ENCODE measurements around the gene GAPT. TPM values are rescaled to one million over a fixed set of nuclear protein-coding genes. Genes with fewer than 3 reads are reported as not detected.

Gene GAPT
- total and polyA plus RNA-seq, 2 donors (not counting 3 experiments of a cell fraction or from before 2014, with no cell fraction given), result not detected

GRCh38 chr5:58455480-58455879 is 35.8 kb upstream of the GAPT start:
- BruUV-seq (replicated peaks), result no TSS peak
- intact Hi-C loops (cut with micrococcal nuclease), result loop anchor here (5.0 kb wide), 1 partner anchor 138 kb away; no protein-coding TSS in a partner anchor
- no peaks in the 10 kb centered on the region for H3K9me1 ChIP-seq (replicated peaks; ENCODE audit: control insufficient read depth, extremely low read depth, insufficient read depth, low read length)
- no peaks in the 10 kb centered on the region for H3K27me3 ChIP-seq (ENCODE audit: control insufficient read depth in 2 of 2, insufficient read depth in 2 of 2, low read length in 2 of 2)
- H3K4me2 ChIP-seq (ENCODE audit: insufficient read depth, low read length), result peak overlapping the region; percentile 95
- peak overlapping the region in 2 of 3 experiments; percentile 92 to 94 for H3K4me3 ChIP-seq (replicated peaks in 1 of 3; ENCODE audit: insufficient read depth in 1 of 3, low read depth in 1 of 3, low read length in 3 of 3)
- DNase-seq (ENCODE audit: low read depth, low spot score) (peak; percentile 15), FAIRE-seq (no peak)
- peaks cover 14% of the 10 kb centered on the region for H4K20me1 ChIP-seq (replicated peaks; ENCODE audit: control insufficient read depth, extremely low read depth, insufficient read depth, low read length)
- H3K27ac ChIP-seq (ENCODE audit: insufficient read depth, low read depth, low read length), result no peak overlapping the region
- ChIA-PET CTCF (interaction anchor here (1.2 to 2.8 kb wide), 5 partner anchors 196 to 956 kb away, joined by 3 to 31 read pairs (median 6); no protein-coding TSS in a partner anchor), POLR2A (interaction anchor here (1.2 to 2.5 kb wide), 2 partner anchors 614 to 677 kb away, joined by 4 to 12 read pairs; no protein-coding TSS in a partner anchor)
- dilution Hi-C loops (cut with MboI; ENCODE audit: extremely low pct_ligation_motif_present, low sequenced_read_pairs), result loop anchor here (25.0 kb wide), 2 partner anchors 668 to 968 kb away; partner anchors contain the start of gene ACTBL2
- peaks cover 56% of the 10 kb centered on the region for H3K79me2 ChIP-seq (ENCODE audit: control insufficient read depth, insufficient read depth, low read length)
- H3K9ac ChIP-seq (replicated peaks; ENCODE audit: extremely low read depth, insufficient read depth, low read length), result peak overlapping the region; percentile 98
- H2AFZ ChIP-seq (ENCODE audit: low read depth, low read length), result no peak overlapping the region
- H3K9me3 ChIP-seq (replicated peaks; ENCODE audit: control insufficient read depth, insufficient read depth, low read length), result no peaks in the 10 kb centered on the region
- H3K4me1 ChIP-seq (ENCODE audit: control insufficient read depth, extremely low read depth, insufficient read depth, low read length), result peaks cover 32% of the 10 kb centered on the region
- H3K36me3 ChIP-seq (ENCODE audit: control insufficient read depth in 2 of 2, extremely low read depth in 1 of 2, insufficient read depth in 2 of 2, low read length in 2 of 2), result peaks cover 30 to 47% of the 10 kb centered on the region in 2 experiments
- TF ChIP-seq FOS (IDR thresholded peaks at IDR 0.05; ENCODE audit: borderline replicate concordance, insufficient read depth, low read length) (no peak), GATA2 (IDR thresholded peaks at IDR 0.05; ENCODE audit: insufficient read depth, insufficient read length, low read depth, low read length) (no peak), POLR2AphosphoS5 (IDR thresholded peaks at IDR 0.05; ENCODE audit: insufficient read depth, low read depth, low read length) (no peak), MYC (IDR thresholded peaks at IDR 0.05; ENCODE audit: low read depth, low read length) (no peak), POLR2A (IDR thresholded peaks at IDR 0.05; ENCODE audit: low read depth, low read length) (peak; percentile 71), EZH2 (IDR thresholded peaks at IDR 0.05; ENCODE audit: borderline replicate concordance, low read depth, low read length, severe bottlenecking) (no peak)

DNA sequence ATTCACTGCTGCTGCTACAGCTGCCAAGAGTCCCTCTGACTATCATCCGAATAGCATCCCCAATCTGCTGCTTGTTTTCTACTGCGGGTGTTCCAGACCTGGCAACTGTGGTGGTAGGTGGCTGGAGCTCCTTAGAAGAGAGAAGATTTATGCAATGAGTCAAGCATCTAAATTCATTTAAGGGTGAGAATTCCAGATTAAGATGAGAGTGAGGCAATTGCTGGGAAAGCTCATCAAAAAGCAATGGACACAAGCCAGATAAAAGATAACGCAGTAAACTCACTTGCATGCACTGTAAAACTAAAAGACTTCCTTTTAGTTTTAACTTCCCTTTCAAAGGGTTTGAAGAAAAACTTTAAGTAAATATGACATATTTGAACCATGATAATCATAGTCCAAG is 35.2 kb upstream of the GAPT start:
- Histone ChIP-seq H3K9ac (replicated peaks; ENCODE audit: extremely low read depth, insufficient read depth, low read length) (peak overlapping the region; percentile 98), H3K9me1 (replicated peaks; ENCODE audit: control insufficient read depth, extremely low read depth, insufficient read depth, low read length) (no peaks in the 10 kb centered on the region), H3K9me3 (replicated peaks; ENCODE audit: control insufficient read depth, insufficient read depth, low read length) (no peaks in the 10 kb centered on the region), H3K79me2 (ENCODE audit: control insufficient read depth, insufficient read depth, low read length) (peaks cover 56% of the 10 kb centered on the region), H3K4me2 (ENCODE audit: insufficient read depth, low read length) (peak overlapping the region; percentile 95), H3K4me1 (ENCODE audit: control insufficient read depth, extremely low read depth, insufficient read depth, low read length) (peaks cover 34% of the 10 kb centered on the region), H3K27me3 (ENCODE audit: control insufficient read depth in 2 of 2, insufficient read depth in 2 of 2, low read length in 2 of 2) (no peaks in the 10 kb centered on the region), H4K20me1 (replicated peaks; ENCODE audit: control insufficient read depth, extremely low read depth, insufficient read depth, low read length) (peaks cover 14% of the 10 kb centered on the region), H2AFZ (ENCODE audit: low read depth, low read length) (no peak overlapping the region), H3K27ac (ENCODE audit: insufficient read depth, low read depth, low read length) (no peak overlapping the region), H3K36me3 (ENCODE audit: control insufficient read depth in 2 of 2, extremely low read depth in 1 of 2, insufficient read depth in 2 of 2, low read length in 2 of 2) (peaks cover 29 to 47% of the 10 kb centered on the region in 2 experiments), H3K4me3 (replicated peaks in 1 of 3; ENCODE audit: insufficient read depth in 1 of 3, low read depth in 1 of 3, low read length in 3 of 3) (peak overlapping the region in 2 of 3 experiments; percentile 92 to 94)
- intact Hi-C loops (cut with micrococcal nuclease) (loop anchor here (5.0 kb wide), 1 partner anchor 139 kb away; no protein-coding TSS in a partner anchor), dilution Hi-C loops (cut with MboI; ENCODE audit: extremely low pct_ligation_motif_present, low sequenced_read_pairs) (loop anchor here (25.0 kb wide), 2 partner anchors 669 to 969 kb away; partner anchors contain the start of gene ACTBL2)
- TF ChIP-seq POLR2AphosphoS5 (IDR thresholded peaks at IDR 0.05; ENCODE audit: insufficient read depth, low read depth, low read length) (no peak), MAX (IDR thresholded peaks at IDR 0.05; ENCODE audit: insufficient read depth, insufficient read length) (no peak), FOS (IDR thresholded peaks at IDR 0.05; ENCODE audit: borderline replicate concordance, insufficient read depth, low read length) (no peak), JUN (IDR thresholded peaks at IDR 0.05; ENCODE audit: borderline replicate concordance, insufficient read depth, insufficient read length, low read depth) (no peak), CTCF (IDR thresholded peaks at IDR 0.05; ENCODE audit: extremely low read depth in 1 of 2, insufficient read depth in 1 of 2, low read depth in 1 of 2, low read length in 2 of 2) (no peak), POLR2A (IDR thresholded peaks at IDR 0.05; ENCODE audit: low read depth, low read length) (no peak), MYC (IDR thresholded peaks at IDR 0.05; ENCODE audit: low read depth, low read length) (no peak), GATA2 (IDR thresholded peaks at IDR 0.05; ENCODE audit: insufficient read depth, insufficient read length, low read depth, low read length) (no peak), EZH2 (IDR thresholded peaks at IDR 0.05; ENCODE audit: borderline replicate concordance, low read depth, low read length, severe bottlenecking) (no peak)
- DNase-seq (ENCODE audit: low read depth, low spot score) (peak; percentile 23), FAIRE-seq (no peak)
- BruUV-seq (replicated peaks), result no TSS peak
- ChIA-PET POLR2A (interaction anchor here (1.2 to 2.5 kb wide), 2 partner anchors 614 to 677 kb away, joined by 4 to 12 read pairs; no protein-coding TSS in a partner anchor), CTCF (interaction anchor here (1.2 to 2.8 kb wide), 5 partner anchors 197 to 957 kb away, joined by 3 to 31 read pairs (median 6); no protein-coding TSS in a partner anchor)

All from endothelial cell of umbilical vein (primary cell).